ENCODE data around the gene KLHL12. TPM values are rescaled to one million over a fixed set of nuclear protein-coding genes. Genes with fewer than 3 reads are reported as not detected.

Gene KLHL12
- total RNA-seq, 2 experiments from 2014 or later: 33.9 to 46.2 TPM

GRCh38 chr1:202945483-202945882, 18.4 kb upstream of the KLHL12 start:
- H3K4me1 ChIP-seq (ENCODE audit: insufficient read depth, low read length, poor library complexity, severe bottlenecking): no peaks in the 10 kb centered on the region
- H3K4me2 ChIP-seq (ENCODE audit: low read length): no peak overlapping the region
- POLR2A ChIA-PET: interaction anchor here (0.5 to 1.5 kb wide), 6 partner anchors 7 to 116 kb away, joined by 3 to 6 read pairs (median 4); partner anchors contain the start of gene KLHL12
- no peak overlapping the region for H2AFZ ChIP-seq (ENCODE audit: low read length)
- CTCF ChIA-PET (ENCODE audit: unreplicated experiment): no interaction called here
- peaks cover 87% of the 10 kb centered on the region for H3K36me3 ChIP-seq (ENCODE audit: insufficient read depth, low read length)
- DNase-seq (ENCODE audit: low spot score): no peak
- H3K27ac ChIP-seq (ENCODE audit: low read depth, low read length, poor library complexity, severe bottlenecking): no peak overlapping the region
- intact Hi-C loops (cut with micrococcal nuclease; ENCODE audit: unreplicated experiment): no loop called here
- no peaks in the 10 kb centered on the region for H3K9me2 ChIP-seq (ENCODE audit: insufficient read depth, low read length)
- no peaks in the 10 kb centered on the region for H4K20me1 ChIP-seq (ENCODE audit: insufficient read depth, low read length)
- BruUV-seq (replicated peaks): no TSS peak
- H3K79me2 ChIP-seq (ENCODE audit: insufficient read depth, low read depth, low read length): no peaks in the 10 kb centered on the region
- no peak overlapping the region for H3K4me3 ChIP-seq (ENCODE audit: low read depth, low read length, poor library complexity, severe bottlenecking)
- H3K9me3 ChIP-seq (ENCODE audit: low read length): no peaks in the 10 kb centered on the region
- TF ChIP-seq EZH2phosphoT487 (IDR thresholded peaks at IDR 0.05; ENCODE audit: borderline replicate concordance, low read depth, low read length) (no peak), CTCF (conservative IDR thresholded peaks at IDR 0.05; ENCODE audit: low read length) (no peak)

- TF ChIP-seq EZH2phosphoT487 (IDR thresholded peaks at IDR 0.05; ENCODE audit: borderline replicate concordance, low read depth, low read length) (no peak), CTCF (conservative IDR thresholded peaks at IDR 0.05; ENCODE audit: low read length) (no peak)
- no peak for DNase-seq (ENCODE audit: low spot score)
- Histone ChIP-seq H3K36me3 (ENCODE audit: insufficient read depth, low read length) (peaks cover 87% of the 10 kb centered on the region), H2AFZ (ENCODE audit: low read length) (no peak overlapping the region), H3K27ac (ENCODE audit: low read depth, low read length, poor library complexity, severe bottlenecking) (no peak overlapping the region), H3K4me2 (ENCODE audit: low read length) (no peak overlapping the region), H3K79me2 (ENCODE audit: insufficient read depth, low read depth, low read length) (no peaks in the 10 kb centered on the region), H3K4me1 (ENCODE audit: insufficient read depth, low read length, poor library complexity, severe bottlenecking) (no peaks in the 10 kb centered on the region), H4K20me1 (ENCODE audit: insufficient read depth, low read length) (no peaks in the 10 kb centered on the region), H3K9me2 (ENCODE audit: insufficient read depth, low read length) (no peaks in the 10 kb centered on the region), H3K9me3 (ENCODE audit: low read length) (no peaks in the 10 kb centered on the region), H3K4me3 (ENCODE audit: low read depth, low read length, poor library complexity, severe bottlenecking) (no peak overlapping the region)
- CTCF ChIA-PET (ENCODE audit: unreplicated experiment): no interaction called here
- intact Hi-C loops (cut with micrococcal nuclease; ENCODE audit: unreplicated experiment): no loop called here
- POLR2A ChIA-PET: interaction anchor here (0.5 to 1.5 kb wide), 2 partner anchors 17 to 24 kb away, joined by 3 read pairs; partner anchors contain the start of gene KLHL12
- BruUV-seq (replicated peaks): no TSS peak
These were observed 17.4 kb upstream of the KLHL12 start for GRCh38 chr1:202944438-202944921.

DNA sequence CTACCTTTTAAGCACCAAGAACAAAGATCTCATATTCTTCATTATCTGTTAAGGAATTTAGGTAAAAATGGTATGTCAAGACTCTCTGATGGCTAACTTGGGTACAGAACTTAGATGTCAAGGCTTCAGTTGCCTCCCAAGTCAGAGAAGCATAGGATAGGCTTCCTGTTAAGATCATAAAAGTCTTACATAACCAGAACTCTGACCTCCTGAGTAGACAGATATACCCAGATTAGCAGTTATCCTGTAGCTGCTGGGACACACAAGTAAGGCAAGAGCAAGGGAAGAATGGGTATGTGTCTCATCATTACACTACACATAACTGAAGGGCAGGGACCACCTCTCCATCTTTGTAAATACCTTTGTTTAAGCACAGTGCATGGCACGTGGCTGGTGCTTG, 15.4 kb upstream of the KLHL12 start:
- intact Hi-C loops (cut with micrococcal nuclease; ENCODE audit: unreplicated experiment): no loop called here
- Histone ChIP-seq H3K4me2 (ENCODE audit: low read length) (no peak overlapping the region), H3K9me2 (ENCODE audit: insufficient read depth, low read length) (no peaks in the 10 kb centered on the region), H3K4me1 (ENCODE audit: insufficient read depth, low read length, poor library complexity, severe bottlenecking) (no peaks in the 10 kb centered on the region), H3K36me3 (ENCODE audit: insufficient read depth, low read length) (peaks cover 74% of the 10 kb centered on the region), H3K27ac (ENCODE audit: low read depth, low read length, poor library complexity, severe bottlenecking) (no peak overlapping the region), H2AFZ (ENCODE audit: low read length) (no peak overlapping the region), H4K20me1 (ENCODE audit: insufficient read depth, low read length) (no peaks in the 10 kb centered on the region), H3K4me3 (ENCODE audit: low read depth, low read length, poor library complexity, severe bottlenecking) (no peak overlapping the region), H3K79me2 (ENCODE audit: insufficient read depth, low read depth, low read length) (no peaks in the 10 kb centered on the region), H3K9me3 (ENCODE audit: low read length) (no peaks in the 10 kb centered on the region)
- CTCF ChIA-PET (ENCODE audit: unreplicated experiment): no interaction called here
- POLR2A ChIA-PET: interaction anchor here (1.1 to 1.3 kb wide), 2 partner anchors 9 to 31 kb away, joined by 4 read pairs; no protein-coding TSS in a partner anchor
- no peak for TF ChIP-seq CTCF (conservative IDR thresholded peaks at IDR 0.05; ENCODE audit: low read length)
- TF ChIP-seq EZH2phosphoT487 (IDR thresholded peaks at IDR 0.05; ENCODE audit: borderline replicate concordance, low read depth, low read length): no peak
- BruUV-seq (replicated peaks): no TSS peak
- DNase-seq (ENCODE audit: low spot score): no peak
